CD14-positive monocyte (primary cell): ENCODE data around the gene AP4B1. TPM values are rescaled to one million over a fixed set of nuclear protein-coding genes. Genes with fewer than 3 reads are reported as not detected.
A peak's percentile ranks its signal among the peaks of the same experiment; 100 is the strongest.
"Not testable (repeated sequence)": the region's sequence is repeated elsewhere in the genome, so short reads cannot be mapped to it uniquely, and the experiment has no call there.

ENCODE experiments used
- DNase-seq, 3 donors: peaks; one replicate each; pipeline ENCODE4 v3.0.0-alpha.2; 2011 to 2022
- H2AFZ ChIP-seq: 2 replicates; pipeline ENCODE4 v1.6.0; 2012; ENCODE audit warnings: mild to moderate bottlenecking, low read depth, low read length, inconsistent platforms; ENCODE audit not compliant: insufficient read depth, poor library complexity, severe bottlenecking
- H3K27ac ChIP-seq, 2 donors: 1 replicate in 1 of 2; 2 replicates in 1 of 2; pipeline ENCODE4 v1.5.1; 2012 to 2013; ENCODE audit warnings: low read length in 2 of 2, control low read depth in 1 of 2, inconsistent platforms in 1 of 2, low read depth in 1 of 2, mild to moderate bottlenecking in 1 of 2
- H3K27me3 ChIP-seq, 2 donors: one replicate each; pipeline versions ENCODE4 v1.6.0 to v1.6.1; 2011 to 2013; ENCODE audit warnings: low read length in 2 of 2; ENCODE audit not compliant: control insufficient read depth in 2 of 2, insufficient read depth in 2 of 2
- H3K36me3 ChIP-seq, 2 donors: replicated peaks in 1 of 2; 1 replicate in 1 of 2; 2 replicates in 1 of 2; pipeline versions ENCODE4 v1.5.1 to v1.6.1; 2012 to 2013; ENCODE audit warnings: low read length in 2 of 2, control low read depth in 1 of 2, inconsistent platforms in 1 of 2, mild to moderate bottlenecking in 1 of 2; ENCODE audit not compliant: insufficient read depth in 2 of 2, control insufficient read depth in 1 of 2
- H3K4me1 ChIP-seq, 2 donors: 1 replicate in 1 of 2; 2 replicates in 1 of 2; pipeline versions ENCODE4 v1.5.1 to v1.6.1; 2012 to 2013; ENCODE audit warnings: low read length in 2 of 2, control low read depth in 1 of 2, inconsistent platforms in 1 of 2, mild to moderate bottlenecking in 1 of 2, moderate library complexity in 1 of 2; ENCODE audit not compliant: insufficient read depth in 2 of 2, control insufficient read depth in 1 of 2
- H3K4me2 ChIP-seq: replicated peaks from 2 replicates; pipeline ENCODE3; 2012; ENCODE audit warnings: low read length, moderate library complexity, mild to moderate bottlenecking; ENCODE audit not compliant: poor library complexity, severe bottlenecking; ENCODE audit errors: extremely low read depth
- H3K4me3 ChIP-seq, 3 experiments: fragments of 200-600 bp in 1 of 3; sonication (generic) in 1 of 3; replicated peaks in 1 of 3; 1 replicate in 2 of 3; 2 replicates in 1 of 3; pipeline ENCODE4 v1.5.1; 2011 to 2013; ENCODE audit warnings: low read length in 3 of 3, mild to moderate bottlenecking in 3 of 3, control low read depth in 2 of 3, low read depth in 2 of 3, inconsistent platforms in 1 of 3, moderate library complexity in 1 of 3
- H3K79me2 ChIP-seq: 2 replicates; pipeline ENCODE4 v1.6.0; 2012; ENCODE audit warnings: mild to moderate bottlenecking, control low read depth, inconsistent platforms, low read length, moderate library complexity; ENCODE audit not compliant: insufficient read depth
- H3K9ac ChIP-seq: 2 replicates; pipeline ENCODE4 v1.6.0; 2017; ENCODE audit warnings: low read length, mild to moderate bottlenecking; ENCODE audit not compliant: insufficient read depth, poor library complexity, severe bottlenecking
- H3K9me3 ChIP-seq, 2 donors: replicated peaks in 1 of 2; 1 replicate in 1 of 2; 2 replicates in 1 of 2; pipeline versions ENCODE4 v1.5.1 to v1.6.1; 2012 to 2013; ENCODE audit warnings: low read length in 2 of 2, control low read depth in 1 of 2; ENCODE audit not compliant: control insufficient read depth in 1 of 2, insufficient read depth in 1 of 2
- H4K20me1 ChIP-seq: 2 replicates; pipeline ENCODE4 v1.6.0; 2012; ENCODE audit warnings: mild to moderate bottlenecking, low read length, control low read depth, moderate library complexity; ENCODE audit not compliant: insufficient read depth
- H3K27ac Mint-ChIP-seq, 7 donors: one replicate each; pipeline ENCODE4 v1.8.0; 2020; ENCODE audit warnings: mild to moderate bottlenecking in 7 of 7, mixed read lengths in 7 of 7, moderate library complexity in 6 of 7, inconsistent platforms in 2 of 7
- H3K27me3 Mint-ChIP-seq, 3 donors: one replicate each; pipeline ENCODE4 v1.8.0; 2021 to 2022; ENCODE audit warnings: low read depth in 3 of 3, mild to moderate bottlenecking in 3 of 3, mixed read lengths in 3 of 3, moderate library complexity in 3 of 3, inconsistent platforms in 1 of 3
- H3K36me3 Mint-ChIP-seq, 2 donors: one replicate each; pipeline ENCODE4 v1.8.0; 2020; ENCODE audit warnings: mixed read lengths in 2 of 2, inconsistent platforms in 1 of 2, mild to moderate bottlenecking in 1 of 2
- H3K4me1 Mint-ChIP-seq: one replicate; pipeline ENCODE4 v1.8.0; 2020; ENCODE audit warnings: mild to moderate bottlenecking, mixed read lengths
- H3K4me3 Mint-ChIP-seq, 2 donors: one replicate each; pipeline ENCODE4 v1.8.0; 2020; ENCODE audit warnings: mild to moderate bottlenecking in 2 of 2, mixed read lengths in 2 of 2, moderate library complexity in 1 of 2
- H3K9me3 Mint-ChIP-seq, 7 donors: one replicate each; pipeline ENCODE4 v1.8.0; 2020 to 2022; ENCODE audit warnings: mixed read lengths in 7 of 7, mild to moderate bottlenecking in 6 of 7, moderate library complexity in 6 of 7, inconsistent platforms in 2 of 7
- WGBS: methylation state at CpG from one replicate; pipeline ENCODE4 v1.1.5; 2013; ENCODE audit warnings: missing lambda C conversion rate; ENCODE audit not compliant: insufficient coverage; 5-methylcytosine and 5-hydroxymethylcytosine counted together
- intact Hi-C, 2 donors: fragments of 100-400 bp; cut with micrococcal nuclease; formaldehyde crosslinking; loops; one replicate each; pipeline versions ENCODE4 v1.15.0 to v1.15.1; 2023
- polyA plus RNA-seq, 3 donors: library from polyadenylated mRNA; depleted of rRNA in 1 of 3; unstranded in 2 of 3; stranded (reverse) in 1 of 3; fragments of 300-500 nt in 2 of 3; fragments of >200 nt in 1 of 3; fragmentation: Illumina TruSeq in 2 of 3; gene quantifications; 1 replicate in 2 of 3; 2 replicates in 1 of 3; pipeline ENCODE4 v1.2.3, GENCODE V29; 2012 to 2021
- TF ChIP-seq, protein P1 (sequence below): fragments of 200-600 bp; IDR thresholded peaks from one replicate; pipeline ENCODE4 v1.8.0; 2022; ENCODE audit warnings: antibody characterized with exemption, mild to moderate bottlenecking

Gene AP4B1
- polyA plus RNA-seq, 3 donors, result 3.5 to 46.3 (median 6.1) TPM

DNA sequence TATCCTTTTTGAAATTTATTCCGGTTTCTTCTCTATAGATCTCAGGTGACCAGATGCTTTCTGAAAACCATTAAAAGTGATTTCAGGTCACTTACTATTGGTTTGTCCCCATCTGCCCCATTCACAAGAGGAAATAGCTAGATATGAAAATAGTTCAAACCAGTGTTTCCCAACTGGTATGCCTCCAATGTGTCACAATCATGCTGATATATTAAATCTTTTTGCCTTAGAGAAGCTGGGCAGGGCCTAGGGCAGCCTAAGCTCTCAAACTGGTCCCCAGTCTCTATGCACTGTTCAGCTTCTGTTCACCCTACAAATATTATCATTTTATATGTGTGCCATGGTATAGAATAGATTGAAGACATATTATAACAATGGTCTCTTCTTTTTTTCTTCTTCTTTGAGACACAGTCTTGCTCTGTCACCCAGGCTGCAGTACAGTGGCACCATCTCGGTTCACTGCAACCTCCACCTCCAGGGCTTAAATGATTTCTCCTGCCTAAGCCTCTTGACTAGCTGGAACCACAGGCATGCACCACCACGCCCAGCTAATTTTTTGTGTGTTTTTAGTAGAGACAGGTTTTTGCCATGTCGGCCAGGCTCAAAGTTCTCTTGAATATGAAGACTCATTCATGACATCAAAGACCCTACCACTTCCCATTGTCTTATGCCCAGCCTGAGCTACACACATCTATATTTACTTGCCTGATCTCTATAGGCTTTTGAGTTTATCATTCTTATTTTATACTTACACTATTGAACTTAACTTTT is 48.8 kb downstream of the AP4B1 start:
- H3K9me3 Mint-ChIP-seq, result no peaks in the 10 kb centered on the region
- peak in 2 of 3 donors; percentile 18 to 49 for DNase-seq
- Histone ChIP-seq H3K4me1 (peaks cover 57 to 65% of the 10 kb centered on the region in 2 donors), H3K27me3 (no peaks in the 10 kb centered on the region), H2AFZ (no peak overlapping the region), H3K9ac (no peak overlapping the region), H3K36me3 (peaks cover 4 to 44% of the 10 kb centered on the region in 2 donors), H3K79me2 (peaks cover 41% of the 10 kb centered on the region), H3K4me2 (no peak overlapping the region), H3K4me3 (peak overlapping the region in 1 of 3 experiments; percentile 17), H3K27ac (peak overlapping the region in 1 of 2 donors; percentile 73), H4K20me1 (no peaks in the 10 kb centered on the region), H3K9me3 (no peaks in the 10 kb centered on the region)
- H3K36me3 Mint-ChIP-seq, result peaks cover 29 to 43% of the 10 kb centered on the region in 2 donors
- TF ChIP-seq, protein P1, sequence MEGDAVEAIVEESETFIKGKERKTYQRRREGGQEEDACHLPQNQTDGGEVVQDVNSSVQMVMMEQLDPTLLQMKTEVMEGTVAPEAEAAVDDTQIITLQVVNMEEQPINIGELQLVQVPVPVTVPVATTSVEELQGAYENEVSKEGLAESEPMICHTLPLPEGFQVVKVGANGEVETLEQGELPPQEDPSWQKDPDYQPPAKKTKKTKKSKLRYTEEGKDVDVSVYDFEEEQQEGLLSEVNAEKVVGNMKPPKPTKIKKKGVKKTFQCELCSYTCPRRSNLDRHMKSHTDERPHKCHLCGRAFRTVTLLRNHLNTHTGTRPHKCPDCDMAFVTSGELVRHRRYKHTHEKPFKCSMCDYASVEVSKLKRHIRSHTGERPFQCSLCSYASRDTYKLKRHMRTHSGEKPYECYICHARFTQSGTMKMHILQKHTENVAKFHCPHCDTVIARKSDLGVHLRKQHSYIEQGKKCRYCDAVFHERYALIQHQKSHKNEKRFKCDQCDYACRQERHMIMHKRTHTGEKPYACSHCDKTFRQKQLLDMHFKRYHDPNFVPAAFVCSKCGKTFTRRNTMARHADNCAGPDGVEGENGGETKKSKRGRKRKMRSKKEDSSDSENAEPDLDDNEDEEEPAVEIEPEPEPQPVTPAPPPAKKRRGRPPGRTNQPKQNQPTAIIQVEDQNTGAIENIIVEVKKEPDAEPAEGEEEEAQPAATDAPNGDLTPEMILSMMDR, result no peak
- peaks cover 65% of the 10 kb centered on the region for H3K4me1 Mint-ChIP-seq
- intact Hi-C loops, result loop anchor here in 1 of 2 donors (5.0 kb wide), 1 partner anchor 51 kb away; the partner anchor contains the start of gene DCLRE1B
- H3K4me3 Mint-ChIP-seq, result no peak overlapping the region
- WGBS, result no CpG with 5 or more reads among the region's 4 CpGs
- peaks cover 0 to 2% (median 0%) of the 10 kb centered on the region in 3 donors for H3K27me3 Mint-ChIP-seq
- peak overlapping the region; percentile 64 to 88 (median 83) for H3K27ac Mint-ChIP-seq

DNA sequence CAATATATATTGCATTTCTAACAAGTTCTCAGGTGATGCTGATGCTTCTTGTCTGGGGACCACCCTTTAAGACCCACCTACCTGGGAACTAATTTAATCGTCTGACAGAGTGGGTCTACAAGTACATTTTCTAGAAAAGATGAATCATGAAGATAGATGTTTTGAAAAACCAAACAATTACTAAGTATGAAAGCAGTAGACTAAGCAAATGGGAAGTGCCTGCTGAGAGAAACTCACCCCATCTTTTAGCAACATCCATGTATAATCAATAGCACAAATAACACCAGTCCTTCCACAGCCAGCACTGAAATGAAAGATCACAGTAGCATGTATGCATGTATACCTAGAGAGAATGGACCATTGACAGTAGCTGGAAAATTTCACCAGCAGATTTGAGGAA is 50.4 kb downstream of the AP4B1 start:
- H3K4me2 ChIP-seq, result no peak overlapping the region
- H3K79me2 ChIP-seq, result peaks cover 30% of the 10 kb centered on the region
- H3K36me3 ChIP-seq, result peaks cover 6 to 44% of the 10 kb centered on the region in 2 donors
- peak overlapping the region in 1 of 7 donors; percentile 13 for H3K27ac Mint-ChIP-seq
- DNase-seq, result no peak
- TF ChIP-seq, protein P1, result no peak
- H2AFZ ChIP-seq, result no peak overlapping the region
- no peak overlapping the region for H3K9ac ChIP-seq
- no peaks in the 10 kb centered on the region for H3K27me3 ChIP-seq
- H3K4me1 Mint-ChIP-seq, result peaks cover 63% of the 10 kb centered on the region
- H3K9me3 ChIP-seq, result no peaks in the 10 kb centered on the region
- peaks cover 56 to 62% of the 10 kb centered on the region in 2 donors for H3K4me1 ChIP-seq
- no peaks in the 10 kb centered on the region for H3K27me3 Mint-ChIP-seq
- WGBS, result no CpG with 5 or more reads among the region's 1 CpG
- no peak overlapping the region for H3K4me3 ChIP-seq
- intact Hi-C loops, result no loop called here
- no peak overlapping the region for H3K27ac ChIP-seq
- H4K20me1 ChIP-seq, result no peaks in the 10 kb centered on the region
- peaks cover 0 to 3% (median 0%) of the 10 kb centered on the region in 7 donors for H3K9me3 Mint-ChIP-seq
- peaks cover 34 to 45% of the 10 kb centered on the region in 2 donors for H3K36me3 Mint-ChIP-seq
- H3K4me3 Mint-ChIP-seq, result no peak overlapping the region

DNA sequence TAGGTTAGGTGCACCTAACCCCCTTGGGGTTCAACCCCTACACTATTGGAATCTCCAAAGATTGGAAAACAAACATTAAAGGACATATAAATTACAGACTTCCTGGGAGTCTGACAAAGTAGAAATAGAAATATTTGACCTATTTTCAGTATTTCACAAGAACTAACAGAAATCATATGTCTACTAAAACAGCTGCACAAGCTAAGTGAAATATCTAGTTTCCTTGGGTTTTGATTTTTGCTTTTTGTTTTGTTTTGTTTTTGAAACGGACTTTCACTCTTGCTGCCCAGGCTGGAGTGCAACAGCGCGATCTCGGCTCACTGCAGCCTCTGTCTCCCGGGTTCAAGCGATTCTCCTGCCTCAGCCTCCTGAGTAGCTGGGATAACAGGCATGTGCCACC is 51.9 kb downstream of the AP4B1 start:
- H3K4me3 ChIP-seq, H3K4me2 ChIP-seq, H3K27me3 ChIP-seq, H3K27ac ChIP-seq, DNase-seq, H2AFZ ChIP-seq, H3K9me3 Mint-ChIP-seq, intact Hi-C loops, H4K20me1 ChIP-seq, H3K4me3 Mint-ChIP-seq, H3K9me3 ChIP-seq, H3K9ac ChIP-seq, H3K27me3 Mint-ChIP-seq: not testable (repeated sequence)
- Mint-ChIP-seq H3K27ac (peak overlapping the region in 1 of 7 donors; percentile 41), H3K36me3 (peaks cover 38 to 51% of the 10 kb centered on the region in 2 donors), H3K4me1 (peaks cover 57% of the 10 kb centered on the region)
- Histone ChIP-seq H3K4me1 (peaks cover 45 to 54% of the 10 kb centered on the region in 2 donors), H3K79me2 (peaks cover 22% of the 10 kb centered on the region), H3K36me3 (peaks cover 6 to 52% of the 10 kb centered on the region in 2 donors)
- WGBS, result 92% methylated on average over 6 of the region's 6 CpGs
